ENCODE data around the gene SYNCRIP.
"Not testable (repeated sequence)": the region's sequence is repeated elsewhere in the genome, so short reads cannot be mapped to it uniquely, and the experiment has no call there.

SYNCRIP gene

GRCh38 chr6:85594197-85594930, 48.3 kb downstream of the SYNCRIP start:
- DNase-seq (ENCODE audit: low read depth in 2 of 2), result peak; percentile 24 to 32

GRCh38 chr6:85593438-85594196, 49.1 kb downstream of the SYNCRIP start, which contains the start of gene SNX14:
SNX14 (minus strand) TSS chr6:85593858; CDS start chr6:85593718, 140 bp downstream.
- peak; percentile 84 to 86 for DNase-seq (ENCODE audit: low read depth in 2 of 2)

GRCh38 chr6:85592033-85592432, 50.7 kb downstream of the SYNCRIP start:
- no peak for DNase-seq (ENCODE audit: low read depth in 2 of 2)

GRCh38 chr6:85591207-85591606, 51.5 kb downstream of the SYNCRIP start:
- DNase-seq (ENCODE audit: low read depth in 2 of 2), result no peak

- no peak for DNase-seq (ENCODE audit: low read depth in 2 of 2)
Observed at GRCh38 chr6:85585741-85586140, 56.9 kb downstream of the SYNCRIP start.

- DNase-seq (ENCODE audit: low read depth in 2 of 2), result not testable (repeated sequence)
Observed at GRCh38 chr6:85582832-85583231, 59.9 kb downstream of the SYNCRIP start.

- no peak for DNase-seq (ENCODE audit: low read depth in 2 of 2)
Observed at GRCh38 chr6:85581572-85581971, 61.1 kb downstream of the SYNCRIP start.

GRCh38 chr6:85580878-85581267, 61.8 kb downstream of the SYNCRIP start:
- DNase-seq (ENCODE audit: low read depth in 2 of 2), result peak in 1 of 2 donors; percentile 2

- DNase-seq (ENCODE audit: low read depth in 2 of 2), result no peak
Observed at GRCh38 chr6:85580118-85580877, 62.4 kb downstream of the SYNCRIP start.

- no peak for DNase-seq (ENCODE audit: low read depth in 2 of 2)
Observed at GRCh38 chr6:85579581-85579980, 63.1 kb downstream of the SYNCRIP start.

- no peak for DNase-seq (ENCODE audit: low read depth in 2 of 2)
Observed at GRCh38 chr6:85576476-85576875, 66.2 kb downstream of the SYNCRIP start.

GRCh38 chr6:85574932-85575598, 67.6 kb downstream of the SYNCRIP start:
- DNase-seq (ENCODE audit: low read depth in 2 of 2), result no peak

- DNase-seq (ENCODE audit: low read depth in 2 of 2), result no peak
Observed at GRCh38 chr6:85569323-85569722, 73.4 kb downstream of the SYNCRIP start.

GRCh38 chr6:85568411-85568810, 74.3 kb downstream of the SYNCRIP start:
- DNase-seq (ENCODE audit: low read depth in 2 of 2), result no peak

GRCh38 chr6:85565736-85566135, 77.0 kb downstream of the SYNCRIP start:
- no peak for DNase-seq (ENCODE audit: low read depth in 2 of 2)

- not testable (repeated sequence) for DNase-seq (ENCODE audit: low read depth in 2 of 2)
Observed at GRCh38 chr6:85564223-85564622, 78.5 kb downstream of the SYNCRIP start.

Data from stimulated activated CD8-positive, alpha-beta memory T cell treated with anti-CD3 and anti-CD28 coated beads, Interleukin-15, amount 100 ng/mL, for 48 hours (primary cell).